Esophagus (tissue), 2 donors: ENCODE data around the gene PPP1R14B. TPM values are rescaled to one million over a fixed set of nuclear protein-coding genes. Genes with fewer than 3 reads are reported as not detected.

Experiments
- polyA plus RNA-seq, 2 donors: library from polyadenylated mRNA; stranded (reverse); fragments of 200-250 nt; gene quantifications; one replicate each; pipeline ENCODE4 v1.2.3, GENCODE V29; 2013
- donor health status: healthy with polysubstance abuse.
- donor health status: Bipolar disorder and iron deficiency.

The PPP1R14B gene
- polyA plus RNA-seq, 2 donors, result 211 to 349 TPM

Other genes with a start within 250 kb of the PPP1R14B start
- under 1 TPM; 0.04 to 0.08 TPM for gene FLRT1, start 211.0 kb downstream of the PPP1R14B start, polyA plus RNA-seq
- 10 to 100 TPM; 25.6 to 75.6 TPM for gene MACROD1, start 80.8 kb downstream of the PPP1R14B start, polyA plus RNA-seq
- 10 to 100 TPM; 60.0 to 69.4 TPM for gene STIP1, start 60.8 kb downstream of the PPP1R14B start, polyA plus RNA-seq
- gene FERMT3, start 40.2 kb downstream of the PPP1R14B start, polyA plus RNA-seq, result 1 to 10 TPM; 4.4 to 5.8 TPM
- 10 to 100 TPM; 44.9 to 61.1 TPM for gene TRPT1, start 20.8 kb downstream of the PPP1R14B start, polyA plus RNA-seq
- 10 to 100 TPM; 49.5 to 55.1 TPM for gene NUDT22, start 20.7 kb downstream of the PPP1R14B start, polyA plus RNA-seq
- gene DNAJC4, start 16.4 kb downstream of the PPP1R14B start, polyA plus RNA-seq, result 10 to 100 TPM; 31.2 to 53.7 TPM
- gene VEGFB, start 12.4 kb downstream of the PPP1R14B start, polyA plus RNA-seq, result 10 to 100 TPM; 34.6 to 48.1 TPM
- gene FKBP2, start 5.8 kb downstream of the PPP1R14B start, polyA plus RNA-seq, result 100 to 1,000 TPM; 119 to 202 TPM
- gene PLCB3, start 4.6 kb upstream of the PPP1R14B start, polyA plus RNA-seq, result 10 to 100 TPM; 24.6 to 37.4 TPM
- gene BAD, start 37.7 kb upstream of the PPP1R14B start, polyA plus RNA-seq, result 10 to 100 TPM; 57.4 to 64.8 TPM
- gene GPR137, start 38.9 kb upstream of the PPP1R14B start, polyA plus RNA-seq, result 10 to 100 TPM; 18.6 to 22.7 TPM
- gene KCNK4, start 44.4 kb upstream of the PPP1R14B start, polyA plus RNA-seq, result not detected
- gene CATSPERZ, start 53.4 kb upstream of the PPP1R14B start, polyA plus RNA-seq, result under 1 TPM; 0.37 to 0.39 TPM
- gene ESRRA, start 58.6 kb upstream of the PPP1R14B start, polyA plus RNA-seq, result 10 to 100 TPM; 63.7 to 85.4 TPM
- 100 to 1,000 TPM; 201 to 211 TPM for gene TRMT112, start 70.6 kb upstream of the PPP1R14B start, polyA plus RNA-seq
- gene PRDX5, start 71.2 kb upstream of the PPP1R14B start, polyA plus RNA-seq, result 100 to 1,000 TPM; 442 to 808 TPM
- gene CCDC88B, start 93.3 kb upstream of the PPP1R14B start, polyA plus RNA-seq, result 10 to 100 TPM; 11.2 to 33.3 TPM
- gene RPS6KA4, start 112.2 kb upstream of the PPP1R14B start, polyA plus RNA-seq, result 10 to 100 TPM; 28.5 to 31.2 TPM